GM12875 (cell line): ENCODE results near the gene DIPK1A.

ENCODE experiments used
- H3K4me3 ChIP-seq: one replicate; pipeline ENCODE4 v1.5.1; 2011; ENCODE audit warnings: low read depth, low read length, control low read depth
- TF ChIP-seq, protein P1 (sequence below): IDR thresholded peaks from 2 replicates; pipeline ENCODE4 v1.5.1; 2011; ENCODE audit warnings: low read depth, mild to moderate bottlenecking, control low read depth, inconsistent platforms, low read length, moderate library complexity, borderline replicate concordance; ENCODE audit not compliant: insufficient read depth

Gene DIPK1A

DNA sequence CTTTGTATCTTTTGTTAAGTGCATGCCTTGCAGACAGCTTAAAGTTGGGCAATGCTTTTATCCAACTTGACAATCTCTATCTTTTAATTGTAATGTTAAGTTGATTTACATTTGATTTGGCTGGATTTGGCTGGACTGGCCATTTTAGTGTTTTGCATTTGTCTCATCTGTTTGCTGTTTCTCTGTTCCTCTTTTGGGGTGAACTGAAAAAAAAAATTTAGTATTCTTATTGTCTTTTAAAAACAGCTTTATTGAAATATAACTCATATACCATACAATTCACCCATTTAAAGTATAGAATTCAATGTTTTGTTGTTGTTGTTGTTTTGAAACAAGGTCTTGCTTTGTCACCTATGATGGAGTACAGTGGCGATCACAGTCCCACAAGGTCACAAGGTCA, 34.4 kb downstream of the DIPK1A start:
- H3K4me3 ChIP-seq, result no peak overlapping the region
- TF ChIP-seq, protein P1, sequence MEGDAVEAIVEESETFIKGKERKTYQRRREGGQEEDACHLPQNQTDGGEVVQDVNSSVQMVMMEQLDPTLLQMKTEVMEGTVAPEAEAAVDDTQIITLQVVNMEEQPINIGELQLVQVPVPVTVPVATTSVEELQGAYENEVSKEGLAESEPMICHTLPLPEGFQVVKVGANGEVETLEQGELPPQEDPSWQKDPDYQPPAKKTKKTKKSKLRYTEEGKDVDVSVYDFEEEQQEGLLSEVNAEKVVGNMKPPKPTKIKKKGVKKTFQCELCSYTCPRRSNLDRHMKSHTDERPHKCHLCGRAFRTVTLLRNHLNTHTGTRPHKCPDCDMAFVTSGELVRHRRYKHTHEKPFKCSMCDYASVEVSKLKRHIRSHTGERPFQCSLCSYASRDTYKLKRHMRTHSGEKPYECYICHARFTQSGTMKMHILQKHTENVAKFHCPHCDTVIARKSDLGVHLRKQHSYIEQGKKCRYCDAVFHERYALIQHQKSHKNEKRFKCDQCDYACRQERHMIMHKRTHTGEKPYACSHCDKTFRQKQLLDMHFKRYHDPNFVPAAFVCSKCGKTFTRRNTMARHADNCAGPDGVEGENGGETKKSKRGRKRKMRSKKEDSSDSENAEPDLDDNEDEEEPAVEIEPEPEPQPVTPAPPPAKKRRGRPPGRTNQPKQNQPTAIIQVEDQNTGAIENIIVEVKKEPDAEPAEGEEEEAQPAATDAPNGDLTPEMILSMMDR, result no peak

DNA sequence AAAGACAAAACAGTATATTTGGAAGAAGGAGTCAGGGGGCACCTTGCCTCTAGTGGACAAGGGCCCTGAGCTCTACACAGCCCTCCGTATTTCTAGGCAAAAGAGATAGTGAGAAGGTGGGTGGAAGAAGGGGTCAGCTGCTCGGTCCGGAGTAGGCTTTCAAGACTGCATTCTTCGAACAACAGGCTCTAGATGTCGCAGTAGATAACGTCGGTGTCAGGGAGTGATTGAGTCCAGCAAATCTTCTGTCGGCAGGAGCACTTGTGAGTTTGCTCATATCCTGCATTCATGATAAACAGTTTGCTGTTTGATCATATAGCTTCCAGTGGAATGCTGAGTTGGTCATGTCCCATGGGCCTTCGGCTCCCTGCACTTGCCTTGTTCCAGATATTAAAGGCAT, 36.8 kb downstream of the DIPK1A start:
- H3K4me3 ChIP-seq, result no peak overlapping the region
- TF ChIP-seq, protein P1, result no peak

DNA sequence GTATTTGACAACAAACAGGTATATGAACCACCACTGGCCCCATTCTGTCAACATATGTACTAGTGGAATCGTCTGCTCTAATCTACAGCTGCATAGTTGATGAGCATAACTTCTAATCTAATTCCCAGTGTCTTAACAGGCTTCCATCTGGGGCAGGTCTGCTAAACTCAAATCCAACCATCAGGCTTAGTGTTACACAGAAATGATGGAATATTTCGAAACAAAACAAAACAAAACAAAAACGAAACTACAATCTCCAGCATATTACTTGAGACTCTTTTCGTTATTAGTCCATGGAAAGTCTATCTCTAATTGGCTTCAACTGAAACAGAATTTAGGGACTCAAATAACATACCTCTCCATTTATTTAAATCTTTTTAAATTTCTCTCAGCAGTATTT, 37.6 kb downstream of the DIPK1A start:
- H3K4me3 ChIP-seq, result no peak overlapping the region
- TF ChIP-seq, protein P1, result no peak

DNA sequence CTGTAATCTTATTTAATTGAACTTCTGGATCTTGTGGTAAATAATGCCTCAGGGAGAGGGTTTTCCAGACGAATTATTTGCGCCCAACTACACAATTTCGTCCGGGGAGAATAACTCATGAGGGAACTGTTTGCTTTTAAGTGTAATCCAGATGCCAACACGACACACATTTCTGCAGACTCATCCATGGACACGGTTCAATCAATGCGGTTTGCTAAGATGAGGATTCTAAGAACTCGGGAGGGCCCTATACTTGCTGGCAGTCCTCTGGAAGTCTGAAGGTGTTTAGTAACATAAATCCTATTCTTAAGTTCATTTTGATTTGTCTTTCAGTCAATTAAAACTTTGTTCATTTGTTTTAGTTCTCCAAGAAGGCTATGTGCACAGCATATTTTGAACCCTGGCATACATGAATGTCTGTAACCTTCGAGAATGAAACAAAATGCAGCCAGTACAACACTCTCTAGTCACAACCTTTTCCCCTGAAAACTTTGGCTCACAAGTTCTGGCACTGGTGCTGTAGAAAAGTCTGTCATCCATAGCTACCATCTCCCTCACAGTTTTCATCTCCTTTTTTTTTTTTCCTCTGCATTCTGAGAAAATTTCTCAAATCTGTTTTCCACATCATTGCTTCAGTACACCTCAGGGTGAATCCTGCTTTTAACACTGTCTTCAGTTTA, 38.8 kb downstream of the DIPK1A start:
- H3K4me3 ChIP-seq, result no peak overlapping the region
- TF ChIP-seq, protein P1, result no peak

DNA sequence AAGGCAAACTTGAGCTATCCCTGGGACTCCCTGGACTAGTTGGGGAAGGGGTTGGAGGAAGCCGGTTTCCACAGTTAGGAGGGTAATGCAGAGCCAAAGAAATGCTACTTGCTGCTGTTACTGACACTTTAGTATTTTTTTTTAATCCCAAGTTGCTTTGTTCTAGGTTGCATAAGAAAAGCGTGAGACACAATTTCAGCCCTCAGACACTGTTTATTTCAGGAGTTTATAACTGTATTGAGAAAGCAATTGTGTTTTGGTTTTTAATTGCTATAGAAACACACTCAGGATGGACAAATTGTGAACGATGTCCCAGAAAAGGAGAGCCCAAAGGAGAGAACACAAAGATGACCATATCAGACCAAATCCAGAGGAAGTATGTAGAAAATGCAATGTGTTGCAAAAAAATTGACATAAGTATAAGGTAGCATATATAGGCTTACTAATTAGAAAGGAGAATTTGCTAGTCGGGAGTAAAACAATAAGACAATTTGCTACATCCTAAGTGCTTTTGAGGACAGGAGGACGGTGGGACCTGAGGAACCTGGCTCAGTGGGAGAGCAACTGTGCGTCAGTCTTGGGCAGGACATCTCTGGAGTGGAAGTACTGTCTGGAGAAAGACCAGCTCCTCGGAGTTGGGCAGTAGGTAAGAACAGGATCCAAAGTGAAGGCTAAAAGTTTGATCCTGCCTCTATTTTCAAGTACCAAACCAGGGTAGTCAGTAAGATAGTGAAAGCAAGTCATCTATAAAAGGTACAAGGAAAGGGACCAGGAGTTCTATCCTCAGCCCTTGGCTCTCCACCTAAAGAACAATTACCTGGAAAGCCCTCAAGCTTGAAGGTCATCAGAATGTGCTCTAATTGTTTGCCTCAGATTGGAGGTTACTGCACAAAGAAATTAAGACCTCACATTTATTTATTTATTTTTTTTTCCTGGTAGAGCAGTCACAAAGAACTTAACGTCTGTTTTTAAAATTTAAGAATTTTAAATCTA, 39.9 kb downstream of the DIPK1A start:
- no peak overlapping the region for H3K4me3 ChIP-seq
- TF ChIP-seq, protein P1, result no peak

DNA sequence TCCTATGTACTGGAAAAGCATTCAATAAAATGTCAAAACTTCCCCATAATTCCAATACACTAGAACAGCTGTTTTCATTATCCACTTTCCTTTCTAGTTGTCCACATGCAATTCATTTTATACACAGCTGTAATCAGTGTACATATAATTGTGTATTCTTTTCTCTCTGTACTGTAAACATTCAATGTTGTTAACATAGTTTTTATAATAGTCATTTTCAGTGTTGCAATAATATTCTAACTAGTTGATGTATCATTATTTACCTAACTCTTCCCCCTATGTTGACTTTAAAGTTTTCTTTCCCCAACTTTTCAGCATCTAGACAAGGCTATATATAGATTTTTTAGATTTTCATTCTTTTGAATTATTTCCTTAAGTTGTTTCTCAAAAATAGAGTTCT, 44.4 kb downstream of the DIPK1A start:
- no peak overlapping the region for H3K4me3 ChIP-seq
- TF ChIP-seq, protein P1, result no peak
